Lung microvascular endothelial cell (primary cell): Measurements from ENCODE around the gene TTLL11. TPM values are rescaled to one million over a fixed set of nuclear protein-coding genes. Genes with fewer than 3 reads are reported as not detected.
"Not testable (repeated sequence)": the region's sequence is repeated elsewhere in the genome, so short reads cannot be mapped to it uniquely, and the experiment has no call there.

Experiments
- DNase-seq, 2 donors: peaks; one replicate each; pipeline versions ENCODE4 v3.0.0 to v3.0.0-alpha.2; 2010; ENCODE audit warnings: low read depth in 2 of 2
- total RNA-seq: library from RNA; depleted of rRNA; stranded (reverse); fragments of >200 nt; gene quantifications from 2 replicates; pipeline ENCODE4 v1.2.1, GENCODE V29; 2014

TTLL11 gene
- total RNA-seq, 1 donor from 2014 or later = 3.0 TPM

DNA sequence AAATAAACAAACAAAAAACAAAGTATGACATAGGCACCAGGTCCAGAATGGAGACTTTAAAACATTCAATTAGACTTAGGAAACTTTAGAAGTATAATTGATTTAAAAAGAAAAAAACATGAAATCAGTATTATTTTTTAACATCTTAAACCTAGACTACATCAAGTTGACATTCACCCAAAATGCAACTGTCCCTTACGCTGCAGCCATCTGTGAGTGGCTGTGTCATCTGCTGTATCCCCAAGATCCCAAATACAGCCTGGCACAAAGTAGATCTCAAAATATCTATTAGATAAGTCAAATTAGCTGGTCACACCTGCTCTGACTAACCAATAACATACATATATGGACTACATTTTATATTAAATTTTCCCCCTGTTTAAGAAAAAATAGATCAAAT lies 7.8 kb downstream of the TTLL11 start:
- no peak for DNase-seq

DNA sequence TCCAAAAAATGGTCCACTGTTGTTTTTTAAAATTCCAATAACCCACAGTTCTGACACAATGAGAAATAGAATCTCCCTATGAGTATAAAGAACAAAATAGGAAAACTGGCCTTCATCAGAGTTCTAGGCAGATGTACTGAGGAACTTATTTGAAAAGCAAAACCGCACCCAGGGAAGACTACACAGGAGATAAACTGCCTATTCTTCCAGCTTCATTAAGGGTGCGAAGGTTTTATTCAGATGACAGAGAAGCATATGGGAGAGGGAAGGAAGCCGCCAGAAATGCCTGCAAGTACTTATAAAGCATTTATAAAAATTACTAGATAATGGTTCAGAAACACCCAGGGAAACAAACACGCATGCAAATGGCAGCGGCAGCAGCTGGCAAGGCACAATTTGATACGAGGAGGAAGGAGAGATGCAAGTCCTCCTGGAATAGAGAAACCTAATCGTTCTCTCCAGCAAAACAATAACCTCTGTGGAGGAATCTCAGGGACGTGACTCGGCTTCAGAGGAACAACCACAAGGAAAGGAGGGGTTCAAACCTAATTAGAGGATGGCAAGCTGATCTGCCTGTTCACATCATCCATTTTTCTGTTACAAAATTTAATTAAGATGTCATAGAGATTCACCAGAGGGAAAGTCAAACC lies 9.0 kb downstream of the TTLL11 start:
- no peak for DNase-seq

DNA sequence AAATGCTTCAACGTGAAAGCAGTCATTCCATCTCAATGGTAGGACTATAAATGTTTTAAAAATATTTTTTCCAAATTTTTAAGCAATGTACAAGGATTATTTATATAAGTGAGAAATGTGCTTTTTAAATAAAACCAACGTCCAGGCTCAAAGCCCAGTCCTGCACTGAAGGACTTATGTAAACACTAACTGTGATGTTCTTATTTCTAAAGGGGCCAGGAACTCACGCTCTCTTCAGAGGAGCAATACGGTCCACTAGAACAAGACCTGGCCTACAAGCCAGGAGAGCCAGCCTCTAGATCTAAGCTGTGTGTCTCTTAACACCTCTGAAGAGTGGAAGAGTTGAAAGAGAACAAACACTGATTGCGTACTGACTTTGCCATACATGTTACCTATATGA lies 12.1 kb downstream of the TTLL11 start:
- no peak for DNase-seq

DNA sequence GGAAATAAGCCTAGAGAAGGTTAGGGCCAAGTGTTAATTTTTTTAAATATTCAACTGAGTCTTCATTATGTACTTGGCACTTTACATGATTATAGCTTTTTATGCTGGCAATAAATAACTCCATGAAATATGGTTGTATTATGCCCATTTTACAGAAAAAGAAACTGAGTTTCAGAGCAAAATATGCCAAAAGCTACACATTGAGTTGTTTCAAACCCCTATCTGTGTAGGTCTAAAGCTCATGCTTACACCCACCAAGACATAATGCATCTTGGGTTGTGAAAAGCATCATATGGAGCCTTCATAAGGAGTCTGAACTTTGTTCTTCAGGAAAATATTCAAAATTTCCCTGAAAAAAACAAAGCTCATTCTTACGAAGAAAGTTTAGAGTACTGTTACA lies 14.6 kb downstream of the TTLL11 start:
- DNase-seq = no peak

DNA sequence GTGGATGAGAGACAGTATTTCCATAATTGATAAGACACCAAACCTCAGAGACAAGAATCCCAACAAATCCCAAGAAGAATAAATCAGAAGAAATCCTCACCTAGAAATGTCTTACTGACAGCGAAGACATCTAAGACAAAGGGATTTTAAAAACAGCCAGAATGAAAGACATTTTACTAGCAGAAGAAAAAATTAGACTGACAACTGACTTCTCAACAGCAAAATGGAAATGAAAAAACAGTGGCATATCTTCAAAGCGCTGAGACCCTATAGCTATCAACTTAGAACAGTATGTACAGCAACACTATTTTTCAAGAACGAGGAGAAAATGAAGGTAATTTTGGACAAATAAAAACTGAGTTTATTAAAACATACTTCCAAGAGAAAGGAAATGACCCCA lies 16.3 kb downstream of the TTLL11 start:
- no peak for DNase-seq

DNA sequence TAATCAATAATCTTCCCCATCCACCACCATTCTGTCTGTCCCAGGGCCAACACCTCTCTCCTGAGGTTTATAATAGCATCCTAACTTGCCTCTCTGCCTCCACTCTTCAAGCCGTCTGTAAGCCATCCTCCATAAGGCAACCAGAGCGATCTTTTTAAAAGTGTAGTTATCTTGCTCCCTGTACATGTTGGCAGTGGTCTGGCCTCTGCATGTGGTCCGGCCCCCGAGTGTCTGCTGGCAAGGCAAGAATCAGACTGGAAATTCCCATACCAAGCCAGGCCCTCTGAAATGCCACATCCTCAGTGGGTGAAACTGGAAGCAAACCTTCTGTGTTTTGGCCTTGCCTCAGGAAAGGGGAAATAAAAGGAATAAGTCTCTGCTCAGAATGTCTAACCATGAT lies 17.0 kb downstream of the TTLL11 start:
- DNase-seq = no peak

DNA sequence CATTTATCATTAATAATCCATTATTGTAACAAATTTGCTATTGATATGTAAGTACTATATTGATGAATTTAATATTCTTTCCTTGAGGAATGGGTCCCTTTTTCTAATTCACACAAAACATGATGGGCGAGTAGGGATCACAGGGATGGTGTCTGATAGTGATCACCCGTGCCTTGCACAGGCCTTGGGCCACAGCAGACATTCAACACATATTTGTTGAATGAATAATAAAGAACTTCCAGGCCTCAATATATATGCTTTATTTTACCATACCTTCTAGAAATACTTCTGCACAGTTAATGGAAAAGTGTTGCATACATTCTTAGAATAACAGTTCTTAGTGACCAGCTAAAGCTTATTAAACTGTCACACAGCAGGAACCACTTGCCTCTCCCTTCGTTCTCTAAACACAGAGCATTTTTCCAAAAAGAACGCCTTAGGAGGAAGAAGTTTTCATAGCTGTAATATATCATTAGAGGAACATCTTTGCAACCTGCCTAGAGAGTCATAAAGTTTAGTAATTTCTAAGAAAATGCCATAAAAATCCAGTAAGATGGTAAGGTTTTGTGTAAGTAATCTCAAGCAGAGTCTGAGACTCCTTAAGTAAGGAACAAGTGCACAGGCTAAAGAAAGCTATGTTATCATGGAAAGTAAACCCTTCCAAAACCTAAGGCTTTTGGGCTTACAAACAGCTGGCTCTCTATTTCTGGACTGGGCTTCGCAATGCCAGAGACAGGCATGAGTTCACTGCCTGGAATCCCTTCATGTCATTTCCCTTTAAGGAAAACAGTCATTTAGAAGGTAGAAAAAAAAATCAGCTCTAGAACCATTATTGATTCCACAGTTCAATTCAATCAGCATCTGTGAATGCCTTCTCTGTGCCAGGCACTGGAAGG lies 17.7 kb downstream of the TTLL11 start:
- no peak for DNase-seq

DNA sequence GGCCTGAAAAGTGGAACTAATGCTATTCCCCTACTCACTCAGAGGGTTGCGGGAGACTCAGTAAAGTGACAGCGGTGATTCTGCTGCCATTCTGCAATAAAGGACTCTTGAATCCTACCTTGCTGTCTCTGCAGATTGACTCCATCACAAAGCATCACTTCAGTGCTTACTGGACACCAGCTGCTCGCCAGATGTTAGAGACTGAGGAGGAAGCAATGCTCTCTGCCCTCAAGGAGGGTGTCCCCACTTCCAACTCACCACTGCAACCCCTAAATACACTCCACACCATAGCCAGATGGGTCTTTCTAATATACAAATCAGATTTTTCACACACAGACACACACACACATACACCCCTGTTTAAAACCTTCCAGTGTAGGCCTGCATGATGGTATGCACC lies 21.4 kb downstream of the TTLL11 start:
- DNase-seq = no peak

DNA sequence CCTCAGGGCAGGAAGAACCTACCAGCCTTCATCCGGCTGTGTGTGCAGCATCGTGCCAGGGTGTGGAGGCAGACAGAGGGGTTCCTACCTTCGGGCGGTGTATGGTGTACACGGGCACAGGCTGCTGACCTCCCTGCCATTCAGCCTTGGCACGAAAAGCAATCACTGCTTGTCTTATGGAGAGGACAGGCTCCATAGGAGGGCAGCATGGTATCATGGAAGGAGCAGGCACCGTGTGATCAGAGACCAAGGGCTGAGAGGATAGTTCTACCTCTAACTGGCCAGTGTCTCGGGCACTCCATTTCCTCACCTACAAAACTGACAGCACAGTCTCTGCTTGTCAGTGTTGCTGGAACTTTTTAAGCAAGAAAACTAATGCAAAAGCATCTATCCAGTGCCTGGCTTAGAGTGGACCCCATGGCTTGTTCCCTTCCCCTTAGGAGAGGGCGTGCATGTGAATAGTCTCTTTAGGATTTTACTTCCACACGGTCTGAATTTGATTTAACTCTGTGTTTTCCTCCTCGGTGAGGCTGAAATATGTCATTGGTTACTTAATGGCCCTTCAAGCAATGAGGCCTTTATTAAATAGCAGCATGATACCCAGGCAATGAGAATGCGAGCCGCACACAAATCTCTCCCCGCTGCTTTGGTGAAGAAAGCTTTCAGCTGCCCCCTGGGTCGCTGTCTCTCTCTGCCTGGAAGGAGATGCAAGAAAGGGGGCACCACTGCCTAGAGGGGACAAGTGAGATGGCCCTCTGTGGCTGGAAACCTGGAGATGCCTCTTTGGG lies 22.2 kb downstream of the TTLL11 start:
- DNase-seq = no peak

DNA sequence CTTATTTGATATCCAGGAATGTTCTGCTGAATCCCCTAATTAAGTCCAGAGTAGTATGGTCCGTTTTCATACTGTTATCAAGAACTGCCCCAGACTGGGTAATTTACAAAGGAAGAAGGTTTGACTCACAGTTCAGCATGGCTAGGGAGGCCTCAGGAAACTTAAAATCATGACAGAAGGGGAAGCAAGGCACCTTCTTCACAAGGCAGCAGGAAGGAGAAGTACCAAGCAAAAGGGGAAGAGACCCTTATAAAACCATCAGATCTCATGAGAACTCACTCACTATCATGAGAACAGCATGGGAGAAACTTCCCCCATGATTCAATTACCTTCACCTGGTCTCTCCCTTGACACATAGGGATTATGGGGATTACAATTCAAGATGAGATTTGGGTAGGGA lies 26.4 kb downstream of the TTLL11 start:
- DNase-seq = not testable (repeated sequence)

DNA sequence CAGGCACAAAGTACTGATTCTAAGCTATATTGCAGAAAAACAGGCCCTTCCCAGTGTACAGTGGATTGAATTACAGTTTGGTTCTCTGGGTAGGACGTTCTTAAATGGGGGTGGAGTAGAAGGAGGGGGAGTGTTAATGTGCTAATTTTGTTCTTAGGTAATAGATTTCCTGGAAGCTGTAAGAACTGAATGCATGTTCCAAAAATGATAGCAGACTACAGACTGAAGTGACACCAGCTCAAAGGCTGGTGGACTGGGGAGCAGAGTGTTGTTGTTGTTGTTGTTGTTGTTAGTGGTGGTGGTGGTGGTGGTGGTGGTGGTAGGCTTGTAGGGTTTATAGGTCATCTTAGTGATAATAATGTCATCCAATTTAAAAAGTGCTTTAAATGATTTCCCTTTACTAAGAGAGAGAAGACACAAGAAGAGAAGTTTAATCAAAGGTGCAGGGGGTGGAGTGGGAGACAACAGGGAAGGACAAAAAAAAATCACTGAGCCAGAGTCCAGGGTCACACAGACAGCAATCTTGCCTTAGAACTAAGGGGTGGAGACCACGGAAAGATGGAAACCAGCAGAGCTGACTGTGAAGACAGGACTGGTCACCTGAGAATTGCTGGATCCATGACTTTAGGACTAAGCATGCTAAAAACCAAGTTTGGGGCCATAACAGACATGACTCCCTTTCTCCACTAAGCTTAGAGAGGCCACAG lies 27.0 kb downstream of the TTLL11 start:
- DNase-seq = no peak

DNA sequence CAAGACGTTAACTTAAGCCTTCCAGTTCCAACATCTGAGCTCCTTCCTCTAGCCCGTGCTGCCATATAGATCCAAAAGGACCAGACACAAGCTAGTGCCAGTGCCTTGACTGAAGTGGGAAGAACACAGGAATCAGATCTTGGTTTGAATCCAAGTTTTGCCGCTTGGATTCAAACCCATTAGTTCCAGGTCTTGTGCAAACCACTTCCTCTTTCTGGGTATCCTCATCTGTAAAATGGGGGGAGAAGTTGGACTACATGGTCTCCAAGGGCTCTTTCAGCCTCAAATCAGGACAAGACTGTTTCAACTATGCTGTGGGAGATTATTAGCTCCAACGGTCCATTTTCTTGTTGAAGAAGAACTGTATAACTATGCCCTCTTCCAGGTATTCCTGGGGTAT lies 32.6 kb downstream of the TTLL11 start:
- DNase-seq = no peak

DNA sequence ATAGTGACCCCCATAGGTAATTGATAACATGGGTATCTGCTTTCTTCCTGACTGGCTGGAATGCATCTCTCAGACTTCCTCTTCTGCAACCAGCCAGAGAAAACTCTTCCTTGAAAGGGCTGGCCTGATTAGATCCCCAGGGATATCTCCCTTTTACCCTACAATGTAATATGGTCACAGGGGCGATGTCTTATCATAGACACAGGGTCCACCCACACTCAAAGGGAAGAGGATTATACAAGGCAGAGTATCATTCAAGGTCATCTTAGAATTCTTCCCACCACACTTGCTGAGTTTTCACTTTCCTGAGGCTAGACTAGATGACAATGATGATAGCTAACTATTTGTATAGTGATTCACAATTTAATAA lies 33.2 kb downstream of the TTLL11 start:
- no peak for DNase-seq

DNA sequence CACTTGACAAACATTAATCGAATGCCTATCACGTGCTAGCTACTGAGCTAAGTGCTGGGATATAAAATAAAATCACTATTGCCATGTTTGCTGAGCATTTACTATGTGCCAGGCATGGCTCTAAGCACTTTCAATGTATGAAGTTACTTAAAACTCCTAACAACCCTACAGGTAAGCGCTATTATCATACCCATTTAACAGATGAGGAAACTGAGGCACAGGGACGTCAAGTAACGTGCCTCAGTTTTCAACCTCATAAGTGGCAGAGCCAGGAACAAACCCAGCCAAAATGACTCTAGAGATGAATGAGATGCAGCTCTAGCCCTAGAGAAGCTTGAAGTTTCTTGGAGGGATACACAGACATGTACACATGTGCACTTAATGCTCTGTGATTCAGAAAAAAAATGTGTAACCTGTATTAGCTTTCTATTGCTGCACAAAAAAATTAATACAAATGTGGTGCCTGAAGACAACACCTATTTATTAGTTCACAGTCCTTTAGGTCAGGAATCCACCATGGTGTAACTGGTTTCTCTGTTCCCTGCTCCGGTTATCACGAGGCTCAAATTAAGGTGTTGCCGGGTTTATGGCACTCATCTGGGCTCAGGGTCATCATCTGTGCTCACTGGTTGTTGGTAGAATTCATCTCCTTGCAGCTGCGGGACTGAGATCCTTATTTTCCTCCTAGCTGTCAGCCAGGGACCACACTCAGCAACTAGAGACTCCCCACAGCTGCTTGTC lies 33.7 kb downstream of the TTLL11 start:
- no peak for DNase-seq

DNA sequence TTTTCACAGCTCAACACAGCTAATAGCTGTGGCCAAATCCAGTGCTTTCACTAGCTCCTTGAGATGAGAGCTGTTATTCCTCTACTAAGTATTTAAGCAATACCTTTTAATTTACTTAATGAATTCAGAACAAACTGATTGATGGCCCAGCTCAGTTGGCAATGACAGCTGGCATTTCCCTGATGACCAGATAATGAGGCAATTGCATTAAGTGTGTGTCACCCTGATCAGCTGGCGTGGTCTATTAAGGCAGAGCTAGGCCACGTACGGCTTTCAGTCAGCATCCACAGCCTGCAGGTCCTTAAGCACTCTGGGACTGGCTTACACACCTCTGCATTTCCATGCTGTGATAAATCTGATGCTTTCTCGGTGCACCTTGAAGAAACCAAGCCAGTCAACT lies 34.4 kb downstream of the TTLL11 start:
- no peak for DNase-seq

DNA sequence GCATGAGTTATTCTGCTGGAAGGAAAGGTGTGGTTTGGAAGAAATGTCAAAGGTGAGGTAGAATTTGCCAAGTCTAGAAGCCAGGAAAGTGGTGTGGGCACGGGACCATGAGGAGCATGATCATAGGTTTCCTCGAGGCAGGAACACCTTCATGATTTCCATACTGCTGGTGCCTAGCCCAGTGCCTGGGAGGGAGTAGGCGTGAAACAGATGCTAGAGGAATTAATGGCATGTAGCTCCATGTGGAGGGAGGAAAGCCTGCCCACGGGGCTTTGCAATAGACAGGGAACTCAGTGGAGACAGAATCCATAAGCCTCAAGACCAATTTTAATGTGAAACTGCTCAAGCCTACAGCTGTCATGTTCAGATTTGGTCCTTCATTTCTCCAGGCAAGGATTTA lies 35.1 kb downstream of the TTLL11 start:
- no peak for DNase-seq

DNA sequence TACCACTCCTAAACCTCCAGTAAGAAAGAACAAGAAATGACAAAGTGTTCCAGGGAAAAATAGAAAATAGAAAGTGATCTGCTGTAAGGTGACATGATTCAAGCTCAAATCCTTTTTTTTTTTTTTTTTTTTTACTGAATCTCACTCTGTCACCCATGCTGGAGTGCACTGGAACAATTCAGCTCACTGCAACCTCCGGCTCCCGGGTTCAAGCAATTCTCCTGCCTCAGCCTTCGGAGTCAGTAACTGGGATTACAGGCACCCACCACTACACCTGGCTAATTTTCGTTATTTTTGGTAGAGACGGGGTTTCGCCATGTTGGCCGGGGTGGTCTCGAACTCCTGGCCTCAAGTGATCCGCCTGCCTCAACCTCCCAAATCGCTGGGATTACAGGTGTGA lies 35.9 kb downstream of the TTLL11 start:
- no peak for DNase-seq

DNA sequence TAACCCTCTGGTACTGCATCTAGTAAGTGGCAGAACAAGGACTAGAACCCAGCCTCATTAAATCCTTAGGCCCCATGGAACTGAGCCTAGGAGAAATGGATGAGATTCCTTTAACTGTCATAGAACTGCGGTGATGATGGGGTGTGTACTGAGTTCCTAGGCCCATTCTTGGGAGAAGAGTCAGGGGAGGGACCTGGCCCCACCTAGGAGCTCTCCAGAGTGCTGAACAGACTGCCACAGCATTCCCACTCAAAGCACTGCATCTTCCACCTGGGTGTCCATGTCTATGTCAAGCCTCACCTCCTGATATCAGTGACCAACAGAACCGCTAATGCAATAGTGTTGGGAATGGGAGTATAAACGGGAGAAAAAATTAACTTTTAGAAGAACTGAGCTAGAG lies 36.6 kb downstream of the TTLL11 start:
- peak; percentile 13 to 20 for DNase-seq

DNA sequence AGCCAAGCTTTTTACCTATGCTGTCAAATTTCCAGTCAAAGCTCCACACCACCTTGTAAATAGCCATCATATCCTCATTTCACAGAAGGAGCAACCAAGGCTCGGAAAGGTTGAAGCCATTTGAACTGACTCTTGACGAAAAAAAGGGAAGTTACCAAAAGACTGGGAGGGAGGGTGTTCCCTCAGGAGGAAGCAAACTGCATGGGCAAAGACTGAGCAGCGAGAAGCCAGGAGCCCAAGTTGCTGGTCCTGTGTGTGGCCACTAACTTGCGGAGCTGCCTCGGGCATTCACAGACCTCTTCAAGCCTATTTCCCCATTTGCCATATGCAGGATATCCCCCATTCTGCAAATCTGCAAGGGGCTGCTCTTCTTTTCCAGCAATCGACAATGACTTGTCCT lies 37.4 kb downstream of the TTLL11 start:
- no peak for DNase-seq

DNA sequence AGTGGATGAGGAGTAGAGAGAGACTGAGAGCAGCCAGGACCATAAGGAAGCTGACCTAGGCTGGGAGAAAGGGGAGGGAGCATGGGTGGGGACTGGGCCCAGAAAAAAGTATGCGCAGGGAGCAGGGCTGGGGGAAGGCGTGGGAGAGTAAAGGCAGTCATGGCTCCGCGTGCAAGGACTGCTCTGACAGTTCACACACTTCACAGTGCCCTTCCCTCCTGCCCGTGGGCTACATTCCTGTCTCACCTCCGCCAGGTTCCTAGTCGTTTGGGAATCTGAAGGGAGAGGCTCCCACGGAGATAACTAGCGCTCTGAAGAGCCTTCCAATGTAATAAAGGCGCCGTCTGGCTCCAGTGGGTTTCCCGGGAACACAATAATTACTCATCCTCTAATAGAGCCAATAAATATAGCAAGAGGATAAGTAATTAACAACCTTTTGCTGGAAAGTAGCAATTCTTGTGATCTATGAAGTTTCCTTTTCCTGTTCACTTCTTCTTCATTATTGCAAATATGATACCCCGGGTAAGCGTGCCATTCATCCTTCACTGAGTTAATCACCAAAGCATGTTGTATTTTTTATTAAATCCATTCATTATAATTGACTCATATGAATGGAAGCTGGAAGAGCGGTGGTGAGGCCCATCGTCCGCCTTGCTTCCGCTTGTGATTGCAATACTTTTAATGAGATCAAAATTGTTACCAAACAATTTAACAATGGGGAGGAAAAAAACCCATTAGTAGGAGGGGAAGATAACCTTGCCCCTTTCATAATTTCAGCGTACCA lies 39.3 kb downstream of the TTLL11 start:
- no peak for DNase-seq
